Measurements from ENCODE around the gene CEP131.

The CEP131 gene

DNA sequence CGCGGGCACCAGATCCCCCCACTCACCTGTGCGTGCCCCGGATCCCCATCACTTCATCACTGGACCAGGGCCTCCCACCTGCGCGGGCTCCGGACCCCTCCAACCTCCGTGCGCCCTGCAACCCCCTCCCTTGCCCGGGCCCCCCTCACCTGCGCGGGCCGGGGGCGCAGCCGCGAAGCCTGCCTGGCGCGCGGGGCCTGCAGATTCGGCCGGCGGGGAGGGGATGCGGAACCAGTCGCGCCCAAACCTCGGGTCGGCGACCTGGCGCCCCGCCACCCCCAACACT lies 202 bp downstream of the CEP131 start:
- DNase-seq, result no peak

DNA sequence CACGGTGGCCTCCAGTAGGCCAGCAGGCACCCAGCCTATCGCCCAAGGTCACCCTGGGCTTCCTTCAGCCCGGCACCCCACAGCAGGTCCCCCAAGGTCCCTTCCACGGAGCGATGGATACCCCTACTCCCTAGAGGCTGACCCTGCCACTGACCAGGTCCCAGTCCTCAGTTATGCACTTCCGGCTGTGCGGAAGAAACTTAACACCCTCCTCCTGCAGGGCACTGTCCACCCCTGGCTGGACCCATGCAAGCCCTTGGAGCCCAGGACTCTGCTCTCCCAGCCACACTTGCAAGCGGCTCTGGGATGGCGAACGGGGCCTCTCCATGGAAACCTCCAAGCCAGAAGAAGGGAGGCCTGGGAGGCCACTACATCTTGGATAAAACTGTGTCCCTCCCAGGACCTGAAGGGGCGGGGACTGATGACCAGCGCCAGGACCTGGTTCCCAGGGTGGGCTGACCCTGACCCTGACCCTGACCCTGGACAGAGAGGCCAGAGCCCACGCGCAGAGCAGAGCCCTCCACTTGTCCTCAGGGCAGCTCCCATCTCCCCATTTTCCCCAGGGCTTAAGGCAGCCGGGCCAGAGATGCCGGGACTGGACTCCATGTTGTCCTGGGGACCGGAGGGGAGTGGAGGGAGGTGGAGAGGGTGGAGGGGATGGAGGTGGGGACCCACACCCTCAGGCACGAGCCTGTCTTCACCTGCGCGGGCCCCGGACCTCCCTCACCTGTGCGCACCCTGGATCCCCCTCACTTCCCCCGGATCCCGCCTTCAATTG lies 734 bp downstream of the CEP131 start:
- no peak for DNase-seq

DNA sequence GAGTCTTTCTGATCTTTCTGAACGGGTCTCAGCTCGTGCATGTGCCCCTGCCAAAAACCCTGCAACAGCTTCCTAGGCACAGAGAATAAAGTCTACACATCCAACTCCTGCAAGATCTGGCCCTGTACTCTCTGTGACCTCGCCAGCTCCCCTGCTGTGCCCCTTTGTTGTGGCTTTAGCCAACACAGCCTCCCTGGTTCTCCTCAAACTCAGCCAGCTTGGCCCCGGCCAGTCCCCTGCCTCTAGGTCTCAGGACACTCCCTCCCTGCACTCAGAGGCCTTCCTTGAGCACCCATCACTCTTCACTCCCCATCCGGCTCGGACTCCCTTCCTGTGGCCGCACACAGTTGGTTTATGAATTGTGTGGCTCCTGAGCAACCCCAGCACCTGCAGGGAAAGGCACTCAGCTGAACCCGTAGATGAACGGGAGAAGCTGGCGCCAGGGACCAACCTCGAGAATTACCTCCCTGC lies 1.4 kb downstream of the CEP131 start:
- DNase-seq, result no peak

- DNase-seq, result no peak
Measured at GRCh38 chr17:81219476-81220180, 3.1 kb downstream of the CEP131 start.

DNA sequence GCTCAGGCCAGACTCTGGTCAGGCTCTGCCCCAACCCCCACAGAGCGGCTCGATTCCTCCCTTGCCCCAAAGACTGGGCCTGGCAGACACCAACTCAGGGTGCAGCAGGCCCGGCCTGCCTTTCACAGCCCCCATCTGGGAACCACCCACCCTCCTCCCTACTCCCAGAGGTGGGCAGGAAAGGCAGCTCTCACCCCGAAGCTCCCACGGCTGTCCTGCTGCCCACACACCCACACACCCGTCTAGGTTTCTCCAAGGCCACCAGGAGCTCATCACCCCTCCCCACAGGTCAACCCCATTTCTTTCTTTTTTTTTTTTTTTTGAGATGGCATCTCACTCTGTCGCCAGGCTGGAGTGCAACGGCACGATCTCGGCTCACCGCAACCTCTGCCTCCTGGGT lies 3.8 kb downstream of the CEP131 start:
- DNase-seq, result no peak

- DNase-seq, result no peak
Measured at GRCh38 chr17:81218459-81218858, 4.3 kb downstream of the CEP131 start.

- no peak for DNase-seq
Measured at GRCh38 chr17:81217491-81217890, 5.3 kb downstream of the CEP131 start.

- DNase-seq, result no peak
Measured at GRCh38 chr17:81213978-81214377, 8.8 kb downstream of the CEP131 start.

- no peak for DNase-seq
Measured at GRCh38 chr17:81212365-81212764, 10.4 kb downstream of the CEP131 start.

DNA sequence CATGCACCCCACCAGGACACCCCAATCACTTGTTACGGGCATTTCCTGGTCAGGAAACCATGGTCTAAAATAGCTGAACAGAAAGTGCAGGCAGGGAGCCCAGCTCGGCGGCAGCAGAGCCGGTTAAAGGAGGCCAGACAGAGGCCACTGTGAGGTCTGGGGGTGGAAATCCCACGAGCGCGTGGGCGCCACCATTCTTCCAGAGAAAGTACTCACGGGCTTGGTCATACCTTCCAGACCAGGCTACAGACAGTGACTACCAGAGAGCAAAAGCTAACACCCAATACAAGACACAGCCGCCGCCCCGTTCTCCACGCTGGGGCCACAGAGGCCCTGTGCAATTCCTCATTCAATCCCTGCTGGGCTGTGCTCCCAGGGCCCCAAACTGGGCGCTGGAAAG lies 11.9 kb downstream of the CEP131 start:
- DNase-seq, result no peak

DNA sequence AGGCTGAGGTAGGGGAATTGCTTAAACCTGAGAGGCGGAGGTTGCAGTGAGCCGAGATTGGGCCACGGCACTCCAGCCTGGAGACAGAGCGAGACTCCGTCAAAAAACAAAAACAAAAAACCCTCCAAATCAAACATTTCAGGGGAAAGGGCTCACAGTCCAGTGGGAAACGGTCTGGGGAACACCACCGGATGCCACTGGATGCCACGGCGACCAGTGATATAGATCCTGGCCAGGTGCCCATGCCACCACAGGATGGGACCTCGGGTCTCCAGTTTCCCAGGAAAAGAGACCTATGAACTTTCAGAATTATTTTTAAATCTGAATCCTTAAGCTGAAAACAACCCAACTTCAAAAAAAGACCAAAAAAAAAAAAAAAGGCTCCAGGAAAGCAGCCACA lies 12.3 kb downstream of the CEP131 start:
- DNase-seq, result no peak

DNA sequence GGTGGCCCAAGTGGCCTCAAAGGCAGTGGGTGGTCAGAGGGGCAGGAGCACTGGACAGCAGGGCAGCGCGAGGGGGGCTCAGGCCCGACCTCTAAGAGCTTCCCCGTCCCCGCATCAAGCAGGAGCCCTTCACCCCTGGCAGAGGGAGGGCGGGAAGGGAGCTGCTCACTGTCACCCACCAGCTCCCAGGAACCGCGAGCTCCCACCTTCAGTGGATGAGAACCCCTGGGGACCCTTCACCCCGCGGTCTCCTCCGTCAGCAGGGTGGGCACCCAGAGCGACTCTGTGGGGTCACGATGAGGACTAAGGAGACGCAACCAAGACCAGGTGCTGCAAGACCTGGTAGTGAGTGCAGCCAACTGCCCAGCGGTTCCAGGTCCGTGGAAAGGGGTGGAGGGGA lies 13.6 kb downstream of the CEP131 start:
- no peak for DNase-seq

GRCh38 chr17:81208651-81209050 lies 14.1 kb downstream of the CEP131 start:
- no peak for DNase-seq

DNA sequence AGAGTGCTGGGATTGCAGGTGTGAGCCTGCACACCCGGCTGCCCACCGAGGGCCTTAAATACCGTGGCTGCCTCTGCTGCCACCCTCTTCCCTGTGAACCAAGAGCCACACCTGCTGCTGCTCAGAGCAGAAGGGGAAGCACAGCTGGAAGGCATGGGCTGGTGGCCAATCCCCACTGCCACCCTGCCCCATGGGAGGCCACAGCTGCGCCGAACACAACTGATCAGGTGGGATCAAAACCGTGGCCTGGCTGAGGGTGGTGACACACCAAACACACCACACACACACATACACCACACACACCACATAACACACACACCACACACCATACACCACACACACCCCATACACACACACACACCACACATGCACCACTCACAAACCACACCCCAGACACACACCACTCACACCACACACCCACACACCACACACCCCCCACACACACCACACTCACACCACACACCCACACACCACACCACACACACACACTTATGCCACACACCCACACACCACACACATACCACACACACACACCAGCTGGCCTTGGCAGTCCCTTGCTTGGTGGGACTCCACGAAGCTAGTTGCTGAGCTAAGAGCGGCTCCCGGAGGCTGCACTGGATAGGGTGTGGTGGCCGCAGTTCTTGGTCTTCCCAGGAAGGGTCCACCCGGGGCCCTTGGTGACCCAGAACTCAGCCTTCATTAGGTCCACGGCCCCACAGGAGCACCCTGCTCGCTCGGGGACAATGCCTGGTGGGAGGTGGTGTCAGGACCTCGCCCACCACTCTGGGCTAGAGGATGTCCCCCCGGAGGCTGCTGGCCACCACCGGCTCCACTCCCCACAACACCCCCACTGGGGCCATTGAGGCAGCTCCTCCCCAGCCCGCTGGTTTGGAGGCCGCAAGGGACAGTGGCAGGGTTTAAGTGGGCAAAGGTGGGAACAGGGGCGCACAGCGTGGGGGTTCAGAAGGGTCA lies 14.9 kb downstream of the CEP131 start:
- DNase-seq, result no peak

- no peak for DNase-seq
Measured at GRCh38 chr17:81206657-81207056, 16.1 kb downstream of the CEP131 start.

GRCh38 chr17:81206166-81206565 lies 16.6 kb downstream of the CEP131 start:
- no peak for DNase-seq

DNA sequence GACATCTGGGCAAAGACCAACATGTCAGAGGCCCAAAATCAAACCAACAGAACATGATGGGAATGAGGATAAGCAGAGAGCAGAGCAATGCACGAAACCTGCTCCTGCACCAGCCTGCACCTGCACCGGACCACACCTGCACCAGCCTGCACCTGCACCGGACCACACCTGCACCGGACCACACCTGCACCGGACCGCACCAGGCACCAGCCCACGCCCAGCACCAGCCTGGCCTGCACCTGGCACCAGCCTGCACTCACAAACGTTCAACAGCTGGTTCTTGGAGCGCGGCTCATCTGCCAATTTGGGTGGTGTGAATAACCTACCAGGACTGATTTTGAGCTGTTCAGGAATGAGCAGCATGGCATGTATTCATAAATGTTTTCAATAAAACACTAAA lies 18.2 kb downstream of the CEP131 start:
- no peak for DNase-seq

- DNase-seq, result no peak
Measured at GRCh38 chr17:81203136-81203535, 19.6 kb downstream of the CEP131 start.

DNA sequence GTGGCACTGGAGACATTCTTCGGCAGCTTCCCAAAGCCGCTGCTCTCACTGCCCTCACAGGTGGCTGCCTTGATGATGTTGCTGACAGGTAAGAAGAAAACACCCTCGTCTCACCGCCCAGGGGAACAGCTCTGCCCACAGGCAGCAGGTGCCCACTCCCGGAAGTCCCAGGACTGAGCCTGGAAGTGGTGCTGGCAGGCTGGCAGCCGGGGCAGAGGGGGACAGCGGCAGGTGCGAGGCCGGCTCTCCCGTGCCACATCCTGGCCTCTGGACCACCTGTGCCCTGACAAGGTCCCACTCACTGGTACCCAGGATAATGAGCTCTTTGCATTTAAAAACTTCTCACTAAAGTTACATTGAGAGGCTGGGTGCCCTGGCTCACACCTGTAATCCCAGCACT lies 20.4 kb downstream of the CEP131 start:
- no peak for DNase-seq

DNA sequence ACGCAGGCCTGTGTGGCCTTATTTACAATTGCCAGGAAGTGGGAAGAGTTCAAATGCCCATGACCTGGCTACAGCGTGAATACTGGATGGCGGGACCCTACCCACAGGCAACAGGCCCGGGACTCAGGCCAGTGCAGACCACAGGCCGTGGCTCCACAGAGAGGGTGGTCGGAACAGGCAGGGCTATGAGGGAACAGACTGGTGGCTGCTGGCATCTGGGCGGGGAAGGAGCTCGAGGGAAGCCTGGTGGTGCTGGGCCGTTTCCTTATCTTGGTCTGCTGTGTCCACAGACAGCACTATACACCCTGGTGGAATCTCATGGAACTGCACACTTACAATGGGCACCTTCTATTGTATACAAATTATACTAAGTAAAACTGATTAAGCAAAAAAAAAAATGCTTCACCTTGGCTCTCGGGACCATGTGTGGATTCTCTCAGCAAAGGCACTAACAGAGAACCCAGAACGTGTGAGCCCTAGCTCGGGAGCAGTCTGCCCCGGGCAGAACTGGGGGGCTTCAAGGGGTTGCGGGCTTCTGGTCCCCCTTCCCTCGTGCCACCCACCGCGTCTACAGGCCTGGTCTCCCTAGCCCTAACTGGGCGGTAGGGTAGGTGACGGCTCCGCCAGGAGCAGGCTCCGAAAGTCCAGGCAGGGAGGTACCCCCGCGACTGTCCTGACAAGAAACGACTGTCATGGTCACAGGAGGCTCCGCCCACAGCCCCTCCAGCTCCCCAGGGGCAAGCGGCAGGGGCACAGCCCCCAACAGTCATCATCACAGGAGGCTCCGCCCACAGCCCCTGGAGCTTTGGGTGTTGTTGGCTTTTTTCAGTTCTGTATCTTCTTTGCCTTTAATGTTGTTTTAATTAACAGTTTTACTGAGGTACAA lies 21.8 kb downstream of the CEP131 start:
- peak in 9 of 14 donors; percentile 6 to 41 (median 21) for DNase-seq

- DNase-seq, result no peak
Measured at GRCh38 chr17:81200201-81200600, 22.6 kb downstream of the CEP131 start.

DNA sequence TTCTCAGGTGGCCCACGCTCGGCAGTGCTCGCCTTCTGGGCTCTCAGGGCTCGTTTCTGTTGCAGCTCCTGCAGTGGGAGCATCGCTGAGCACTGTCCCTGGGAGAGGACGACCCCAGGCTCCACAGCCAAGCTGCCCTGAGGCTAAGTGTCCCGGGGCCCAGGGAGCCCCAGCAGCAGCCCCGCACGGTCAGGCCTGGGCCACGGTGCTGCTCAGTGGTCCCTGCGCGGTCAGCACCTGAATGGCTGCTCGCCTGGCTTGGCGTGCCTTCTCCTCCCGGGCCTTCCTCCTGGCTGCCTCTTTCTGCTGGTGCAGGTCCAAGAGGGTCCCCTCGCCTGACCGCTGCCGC lies 23.3 kb downstream of the CEP131 start:
- DNase-seq, result no peak
